Progenitor cell of endocrine pancreas (in vitro differentiated cells): ENCODE results near the gene KSR2. TPM values are rescaled to one million over a fixed set of nuclear protein-coding genes. Genes with fewer than 3 reads are reported as not detected.

ENCODE experiments used
- DNase-seq: peaks from one replicate; pipeline ENCODE4 v3.0.0; 2021; ENCODE audit warnings: low spot score; ENCODE audit not compliant: unreplicated experiment
- H3K27ac Mint-ChIP-seq: 2 replicates; pipeline ENCODE4 v1.8.0; 2021; ENCODE audit warnings: mild to moderate bottlenecking, moderate library complexity, mixed read lengths
- H3K27me3 Mint-ChIP-seq: 2 replicates; pipeline ENCODE4 v1.8.0; 2021; ENCODE audit warnings: mixed read lengths
- H3K36me3 Mint-ChIP-seq: 2 replicates; pipeline ENCODE4 v1.8.0; 2022; ENCODE audit warnings: mixed read lengths; ENCODE audit not compliant: insufficient read depth
- H3K4me1 Mint-ChIP-seq: 2 replicates; pipeline ENCODE4 v1.8.0; 2021; ENCODE audit warnings: low read depth, mixed read lengths
- H3K4me3 Mint-ChIP-seq: 2 replicates; pipeline ENCODE4 v1.8.0; 2021; ENCODE audit warnings: low read depth, mild to moderate bottlenecking, moderate library complexity, mixed read lengths
- H3K9me3 Mint-ChIP-seq: 2 replicates; pipeline ENCODE4 v1.8.0; 2021; ENCODE audit warnings: low read depth, mixed read lengths
- total RNA-seq: library from RNA; stranded (reverse); gene quantifications from 2 replicates; pipeline ENCODE4 v1.2.1, GENCODE V29; 2021
- TF ChIP-seq, protein P1 (sequence below): fragments of 200-600 bp; sonication (generic); IDR thresholded peaks from one replicate; pipeline ENCODE4 v1.5.0; 2021; ENCODE audit warnings: antibody characterized with exemption, mild to moderate bottlenecking; ENCODE audit not compliant: unreplicated experiment

Gene KSR2
- total RNA-seq, 1 donor from 2014 or later = 1.8 TPM

DNA sequence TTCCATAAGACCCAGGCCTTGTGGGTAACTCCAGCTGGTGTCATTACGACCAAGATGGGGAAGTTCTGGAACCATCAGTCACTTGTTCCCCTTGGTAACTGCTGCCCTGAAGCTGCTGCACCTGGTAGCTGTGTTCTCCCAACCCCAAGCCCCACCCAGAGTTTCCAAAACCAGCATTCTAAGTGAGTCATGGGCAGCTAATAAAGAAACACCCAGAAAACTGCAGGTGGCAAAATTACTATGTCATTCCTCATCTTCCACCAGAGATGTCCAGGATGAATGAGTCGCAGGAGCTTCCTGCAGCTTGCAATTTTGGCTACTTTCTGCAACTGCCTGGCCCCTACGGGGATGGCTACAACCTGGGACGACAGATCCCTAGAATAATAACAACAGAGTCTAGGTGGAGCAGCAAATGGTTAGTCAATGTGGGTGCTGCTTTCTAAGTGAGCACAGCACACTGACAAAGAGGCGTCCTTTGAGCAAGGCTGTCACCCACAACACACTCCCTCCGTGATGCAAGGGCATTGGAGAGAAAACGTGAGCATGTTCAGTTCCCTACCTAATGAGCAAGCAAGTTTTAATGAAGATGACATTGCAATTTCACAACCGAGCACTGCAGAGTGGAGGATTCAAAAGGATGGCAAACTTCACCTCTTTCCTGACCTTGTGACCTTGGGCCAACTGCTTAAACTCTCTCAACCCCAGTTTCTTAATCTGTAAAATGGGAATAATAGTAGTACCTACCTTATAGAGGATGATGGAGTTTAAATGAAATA lies 306.0 kb downstream of the KSR2 start:
- Mint-ChIP-seq H3K27me3 (peaks cover 32% of the 10 kb centered on the region), H3K9me3 (no peaks in the 10 kb centered on the region), H3K4me1 (no peaks in the 10 kb centered on the region), H3K4me3 (no peak overlapping the region), H3K27ac (no peak overlapping the region), H3K36me3 (no peaks in the 10 kb centered on the region)
- TF ChIP-seq, protein P1, sequence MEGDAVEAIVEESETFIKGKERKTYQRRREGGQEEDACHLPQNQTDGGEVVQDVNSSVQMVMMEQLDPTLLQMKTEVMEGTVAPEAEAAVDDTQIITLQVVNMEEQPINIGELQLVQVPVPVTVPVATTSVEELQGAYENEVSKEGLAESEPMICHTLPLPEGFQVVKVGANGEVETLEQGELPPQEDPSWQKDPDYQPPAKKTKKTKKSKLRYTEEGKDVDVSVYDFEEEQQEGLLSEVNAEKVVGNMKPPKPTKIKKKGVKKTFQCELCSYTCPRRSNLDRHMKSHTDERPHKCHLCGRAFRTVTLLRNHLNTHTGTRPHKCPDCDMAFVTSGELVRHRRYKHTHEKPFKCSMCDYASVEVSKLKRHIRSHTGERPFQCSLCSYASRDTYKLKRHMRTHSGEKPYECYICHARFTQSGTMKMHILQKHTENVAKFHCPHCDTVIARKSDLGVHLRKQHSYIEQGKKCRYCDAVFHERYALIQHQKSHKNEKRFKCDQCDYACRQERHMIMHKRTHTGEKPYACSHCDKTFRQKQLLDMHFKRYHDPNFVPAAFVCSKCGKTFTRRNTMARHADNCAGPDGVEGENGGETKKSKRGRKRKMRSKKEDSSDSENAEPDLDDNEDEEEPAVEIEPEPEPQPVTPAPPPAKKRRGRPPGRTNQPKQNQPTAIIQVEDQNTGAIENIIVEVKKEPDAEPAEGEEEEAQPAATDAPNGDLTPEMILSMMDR = no peak
- no peak for DNase-seq

- Mint-ChIP-seq H3K27me3 (peaks cover 30% of the 10 kb centered on the region), H3K9me3 (no peaks in the 10 kb centered on the region), H3K36me3 (no peaks in the 10 kb centered on the region), H3K27ac (no peak overlapping the region), H3K4me3 (no peak overlapping the region), H3K4me1 (no peaks in the 10 kb centered on the region)
- DNase-seq = no peak
- TF ChIP-seq, protein P1 = no peak
Measured at GRCh38 chr12:117662220-117662619, 306.6 kb downstream of the KSR2 start.

DNA sequence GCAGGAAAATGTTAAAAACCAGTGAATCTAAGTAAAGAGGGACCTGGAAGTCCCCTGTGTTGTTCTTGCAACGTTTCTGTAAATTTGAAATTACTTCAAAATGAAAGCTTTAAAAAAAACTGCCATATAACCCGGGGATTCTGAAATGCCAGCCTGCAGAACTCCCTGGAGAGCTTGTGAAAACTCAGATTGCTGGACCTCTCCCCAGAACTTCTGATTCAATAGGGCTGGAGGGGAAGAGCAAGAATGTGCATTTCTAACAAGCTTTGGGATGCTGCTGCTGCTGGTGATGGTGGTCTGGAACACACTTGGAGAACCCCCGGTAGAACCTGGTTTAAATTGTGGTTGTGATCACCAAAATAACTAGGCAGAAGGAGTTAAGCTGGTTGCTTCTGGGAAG lies 307.3 kb downstream of the KSR2 start:
- Mint-ChIP-seq H3K27ac (no peak overlapping the region), H3K9me3 (no peaks in the 10 kb centered on the region), H3K36me3 (no peaks in the 10 kb centered on the region), H3K4me3 (no peak overlapping the region), H3K27me3 (peaks cover 23% of the 10 kb centered on the region), H3K4me1 (no peaks in the 10 kb centered on the region)
- TF ChIP-seq, protein P1 = no peak
- no peak for DNase-seq

GRCh38 chr12:117660896-117661295 lies 307.9 kb downstream of the KSR2 start:
- Mint-ChIP-seq H3K4me1 (no peaks in the 10 kb centered on the region), H3K27ac (no peak overlapping the region), H3K9me3 (no peaks in the 10 kb centered on the region), H3K4me3 (no peak overlapping the region), H3K27me3 (peaks cover 22% of the 10 kb centered on the region), H3K36me3 (no peaks in the 10 kb centered on the region)
- DNase-seq = no peak
- TF ChIP-seq, protein P1 = no peak

DNA sequence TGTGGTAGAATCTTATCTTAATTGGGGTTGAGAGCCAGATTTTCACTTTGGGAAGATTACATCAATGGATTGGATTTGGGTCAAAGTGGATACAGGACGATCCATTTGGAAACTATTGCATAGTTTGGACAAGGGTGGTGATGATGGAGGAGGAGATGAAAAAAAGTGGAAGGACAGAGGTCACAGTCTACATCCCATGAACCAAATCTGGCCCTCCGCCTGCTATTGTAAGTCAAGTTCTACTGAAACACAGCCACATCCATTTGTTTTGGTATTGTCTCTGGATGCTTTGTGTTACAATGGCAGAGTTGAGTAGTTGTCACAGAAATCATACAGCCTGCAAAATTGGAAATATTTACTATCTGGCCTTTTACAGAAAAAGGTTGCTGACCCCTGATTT lies 310.6 kb downstream of the KSR2 start:
- TF ChIP-seq, protein P1 = no peak
- no peaks in the 10 kb centered on the region for H3K36me3 Mint-ChIP-seq
- no peaks in the 10 kb centered on the region for H3K4me1 Mint-ChIP-seq
- no peaks in the 10 kb centered on the region for H3K9me3 Mint-ChIP-seq
- H3K27me3 Mint-ChIP-seq = peaks cover 15% of the 10 kb centered on the region
- no peak for DNase-seq
- no peak overlapping the region for H3K27ac Mint-ChIP-seq
- H3K4me3 Mint-ChIP-seq = no peak overlapping the region
